Body of pancreas (tissue), 4 donors: ENCODE results near the gene RAB3GAP1. TPM values are rescaled to one million over a fixed set of nuclear protein-coding genes. Genes with fewer than 3 reads are reported as not detected.
"Not testable (repeated sequence)": the region's sequence is repeated elsewhere in the genome, so short reads cannot be mapped to it uniquely, and the experiment has no call there.

Source experiments
- ATAC-seq: fragments of 150-250 bp; one replicate; pipeline ENCODE4 v1.9.1; 2016
- DNase-seq, 4 donors: peaks; one replicate each; pipeline ENCODE4 v3.0.0-alpha.2; 2019
- H3K27ac ChIP-seq, 4 donors: fragments of 200-600 bp; sonication (generic); 1 replicate in 3 of 4; 2 replicates in 1 of 4; pipeline versions ENCODE4 v1.5.1 to v1.6.1; 2016 to 2019; ENCODE audit warnings: mild to moderate bottlenecking in 1 of 4, mixed read lengths in 1 of 4, moderate library complexity in 1 of 4
- H3K27me3 ChIP-seq, 2 donors: fragments of 200-600 bp; sonication (generic); one replicate each; pipeline ENCODE4 v1.6.0; 2016; ENCODE audit warnings: mild to moderate bottlenecking in 1 of 2
- H3K36me3 ChIP-seq, 2 donors: fragments of 200-600 bp; sonication (generic); replicated peaks in 1 of 2; 2 replicates each; pipeline ENCODE4 v1.5.1; 2016; ENCODE audit warnings: low read depth in 2 of 2; ENCODE audit not compliant: insufficient read depth in 1 of 2
- H3K4me1 ChIP-seq: fragments of 200-600 bp; sonication (generic); one replicate; pipeline ENCODE4 v1.6.0; 2016
- H3K4me3 ChIP-seq, 2 donors: fragments of 200-600 bp; sonication (generic); 1 replicate in 1 of 2; 2 replicates in 1 of 2; pipeline ENCODE4 v1.5.1; 2016 to 2019
- H3K9me3 ChIP-seq, 3 donors: fragments of 200-600 bp; sonication (generic); 1 replicate in 2 of 3; 2 replicates in 1 of 3; pipeline ENCODE4 v1.5.1; 2016
- POLR2A ChIP-seq, 3 donors: fragments of 450-650 bp; IDR thresholded peaks; one replicate each; pipeline ENCODE4 v1.6.1; 2016; ENCODE audit warnings: antibody characterized with exemption in 3 of 3, mild to moderate bottlenecking in 2 of 3
- WGBS, 2 donors: methylation state at CpG; one replicate each; pipeline ENCODE4 v1.1.5; 2017; 5-methylcytosine and 5-hydroxymethylcytosine counted together
- intact Hi-C: fragments of 100-400 bp; cut with DNase I; formaldehyde crosslinking; loops from one replicate; pipeline ENCODE4 v1.15.1; 2023
- total RNA-seq, 2 donors: library from RNA; depleted of rRNA; stranded (reverse); fragments of >200 nt; gene quantifications; one replicate each; pipeline ENCODE4 v1.1.0, GENCODE V29; 2016
- TF ChIP-seq, protein P1 (sequence below), 7 experiments: fragments of 450-650 bp in 4 of 7; fragments of 200-600 bp in 3 of 7; sonication (generic) in 3 of 7; IDR thresholded peaks; one replicate each; pipeline ENCODE4 v1.5.1; 2016 to 2019; ENCODE audit warnings: antibody characterized with exemption in 7 of 7

The RAB3GAP1 gene
- total RNA-seq, 2 donors from 2014 or later, result 29.3 to 39.2 TPM

DNA sequence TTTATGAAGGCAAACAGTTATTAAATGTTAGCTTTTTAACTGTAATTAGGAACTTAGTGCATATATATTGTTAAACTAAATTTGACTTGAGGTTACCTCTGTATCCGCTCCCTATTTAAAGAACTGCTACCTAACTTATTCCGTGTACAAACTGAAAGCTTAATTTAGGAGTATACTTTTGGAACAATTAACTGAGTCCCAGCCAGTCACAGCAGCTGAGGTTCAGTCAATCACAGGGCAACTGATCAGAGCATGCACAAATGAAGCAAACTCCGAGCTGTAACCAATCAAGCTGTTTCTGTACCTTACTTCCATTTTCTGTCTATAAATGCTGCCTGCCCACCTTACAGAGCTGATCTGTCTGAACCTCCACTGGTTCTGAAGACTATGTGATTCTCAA lies 61.2 kb downstream of the RAB3GAP1 start:
- Histone ChIP-seq H3K4me1 (no peaks in the 10 kb centered on the region), H3K36me3 (no peaks in the 10 kb centered on the region), H3K9me3 (no peaks in the 10 kb centered on the region), H3K27ac (no peak overlapping the region), H3K27me3 (no peaks in the 10 kb centered on the region), H3K4me3 (no peak overlapping the region)
- DNase-seq, result no peak
- TF ChIP-seq, protein P1, sequence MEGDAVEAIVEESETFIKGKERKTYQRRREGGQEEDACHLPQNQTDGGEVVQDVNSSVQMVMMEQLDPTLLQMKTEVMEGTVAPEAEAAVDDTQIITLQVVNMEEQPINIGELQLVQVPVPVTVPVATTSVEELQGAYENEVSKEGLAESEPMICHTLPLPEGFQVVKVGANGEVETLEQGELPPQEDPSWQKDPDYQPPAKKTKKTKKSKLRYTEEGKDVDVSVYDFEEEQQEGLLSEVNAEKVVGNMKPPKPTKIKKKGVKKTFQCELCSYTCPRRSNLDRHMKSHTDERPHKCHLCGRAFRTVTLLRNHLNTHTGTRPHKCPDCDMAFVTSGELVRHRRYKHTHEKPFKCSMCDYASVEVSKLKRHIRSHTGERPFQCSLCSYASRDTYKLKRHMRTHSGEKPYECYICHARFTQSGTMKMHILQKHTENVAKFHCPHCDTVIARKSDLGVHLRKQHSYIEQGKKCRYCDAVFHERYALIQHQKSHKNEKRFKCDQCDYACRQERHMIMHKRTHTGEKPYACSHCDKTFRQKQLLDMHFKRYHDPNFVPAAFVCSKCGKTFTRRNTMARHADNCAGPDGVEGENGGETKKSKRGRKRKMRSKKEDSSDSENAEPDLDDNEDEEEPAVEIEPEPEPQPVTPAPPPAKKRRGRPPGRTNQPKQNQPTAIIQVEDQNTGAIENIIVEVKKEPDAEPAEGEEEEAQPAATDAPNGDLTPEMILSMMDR (IDR thresholded peaks at IDR 0.05), result no peak
- TF ChIP-seq POLR2A (IDR thresholded peaks at IDR 0.05), result no peak
- intact Hi-C loops, result no loop called here
- ATAC-seq, result no peak
- WGBS, 2 donors, result 93 to 95% methylated on average over 3 of the region's 3 CpGs

DNA sequence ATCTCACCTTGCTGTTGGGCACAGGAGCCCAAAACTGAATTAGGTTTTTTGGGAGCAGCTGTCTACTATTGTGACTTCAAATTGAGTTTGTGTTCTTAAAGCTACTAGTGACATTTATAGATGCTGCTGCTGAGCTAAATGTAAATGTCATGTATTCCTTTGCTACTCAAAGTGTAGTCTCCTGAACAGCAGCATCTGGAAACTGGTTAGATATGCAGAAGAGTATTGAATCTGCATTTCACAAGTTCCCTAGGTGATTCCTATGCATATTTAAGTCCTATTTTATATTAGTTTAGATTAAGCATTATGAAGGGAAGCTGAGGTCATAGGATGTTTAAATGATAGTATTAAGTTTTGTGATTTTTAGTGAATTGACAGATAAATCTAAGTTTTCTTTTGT lies 67.5 kb downstream of the RAB3GAP1 start:
- intact Hi-C loops, result no loop called here
- DNase-seq, result no peak
- ATAC-seq, result no peak
- Histone ChIP-seq H3K36me3 (peaks cover 0 to 4% of the 10 kb centered on the region in 2 donors), H3K27ac (no peak overlapping the region), H3K9me3 (no peaks in the 10 kb centered on the region), H3K27me3 (no peaks in the 10 kb centered on the region), H3K4me1 (peaks cover 17% of the 10 kb centered on the region), H3K4me3 (no peak overlapping the region)
- TF ChIP-seq, protein P1 (IDR thresholded peaks at IDR 0.05), result no peak
- TF ChIP-seq POLR2A (IDR thresholded peaks at IDR 0.05), result no peak

DNA sequence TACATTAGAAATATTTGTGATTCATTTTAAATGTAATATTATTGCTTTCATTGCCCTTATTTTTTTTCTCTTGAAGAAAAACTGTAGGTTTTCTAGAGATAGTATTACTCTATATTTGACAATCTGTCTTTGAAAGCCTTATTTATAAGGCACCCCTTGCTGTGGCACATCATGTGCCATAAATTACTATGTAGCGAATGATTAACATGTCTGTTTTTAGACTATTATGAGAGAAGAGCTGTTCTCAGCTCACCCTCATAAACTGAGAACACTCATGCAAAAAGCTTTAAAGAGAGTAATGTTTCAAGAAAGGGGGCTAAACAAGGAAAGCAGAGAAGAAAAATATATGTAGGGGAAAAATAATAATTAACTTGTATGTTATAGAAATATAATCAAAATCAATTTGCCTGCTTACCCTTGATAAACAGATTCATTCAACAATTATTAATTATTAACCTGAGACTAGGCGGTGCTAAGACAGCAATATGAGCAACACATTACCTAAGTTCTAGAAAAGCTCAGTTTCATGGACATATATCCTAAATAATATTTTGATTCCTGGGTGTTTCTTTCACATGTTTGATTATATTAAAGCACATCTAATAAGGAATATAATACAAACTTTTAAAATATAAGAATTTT lies 69.0 kb downstream of the RAB3GAP1 start:
- H3K27ac ChIP-seq, result peak overlapping the region in 1 of 4 donors; percentile 14
- peaks cover 17% of the 10 kb centered on the region for H3K4me1 ChIP-seq
- DNase-seq, result no peak
- ATAC-seq, result peak; percentile 62
- 36 to 45% methylated on average over 2 of the region's 2 CpGs for WGBS, 2 donors
- H3K36me3 ChIP-seq, result peaks cover 0 to 4% of the 10 kb centered on the region in 2 donors
- no peak overlapping the region for H3K4me3 ChIP-seq
- no peaks in the 10 kb centered on the region for H3K9me3 ChIP-seq
- intact Hi-C loops, result no loop called here
- no peak for TF ChIP-seq POLR2A (IDR thresholded peaks at IDR 0.05)
- TF ChIP-seq, protein P1 (IDR thresholded peaks at IDR 0.05), result no peak
- no peaks in the 10 kb centered on the region for H3K27me3 ChIP-seq

DNA sequence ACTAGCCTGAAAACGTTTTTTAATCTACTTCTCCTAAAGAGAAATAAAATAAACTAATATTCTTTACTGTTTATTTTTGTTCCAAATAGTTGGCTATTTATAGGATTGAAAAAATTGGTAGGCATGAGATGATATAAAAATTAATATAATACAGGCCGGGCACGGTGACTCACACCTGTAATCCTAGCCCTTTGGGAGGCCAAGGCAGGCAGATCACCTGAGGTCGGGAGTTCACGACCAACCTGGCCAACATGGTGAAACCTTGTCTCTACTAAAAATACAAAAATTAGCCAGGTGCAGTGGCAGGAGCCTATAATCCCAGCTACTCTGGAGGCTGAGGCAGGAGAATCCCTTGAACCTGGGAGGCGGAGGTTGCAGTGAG lies 69.6 kb downstream of the RAB3GAP1 start:
- ATAC-seq, H3K27me3 ChIP-seq, H3K4me3 ChIP-seq, intact Hi-C loops, DNase-seq, H3K36me3 ChIP-seq, H3K9me3 ChIP-seq, H3K27ac ChIP-seq: not testable (repeated sequence)
- WGBS, 2 donors, result 83 to 87% methylated on average over 6 of the region's 6 CpGs
- H3K4me1 ChIP-seq, result peaks cover 17% of the 10 kb centered on the region

DNA sequence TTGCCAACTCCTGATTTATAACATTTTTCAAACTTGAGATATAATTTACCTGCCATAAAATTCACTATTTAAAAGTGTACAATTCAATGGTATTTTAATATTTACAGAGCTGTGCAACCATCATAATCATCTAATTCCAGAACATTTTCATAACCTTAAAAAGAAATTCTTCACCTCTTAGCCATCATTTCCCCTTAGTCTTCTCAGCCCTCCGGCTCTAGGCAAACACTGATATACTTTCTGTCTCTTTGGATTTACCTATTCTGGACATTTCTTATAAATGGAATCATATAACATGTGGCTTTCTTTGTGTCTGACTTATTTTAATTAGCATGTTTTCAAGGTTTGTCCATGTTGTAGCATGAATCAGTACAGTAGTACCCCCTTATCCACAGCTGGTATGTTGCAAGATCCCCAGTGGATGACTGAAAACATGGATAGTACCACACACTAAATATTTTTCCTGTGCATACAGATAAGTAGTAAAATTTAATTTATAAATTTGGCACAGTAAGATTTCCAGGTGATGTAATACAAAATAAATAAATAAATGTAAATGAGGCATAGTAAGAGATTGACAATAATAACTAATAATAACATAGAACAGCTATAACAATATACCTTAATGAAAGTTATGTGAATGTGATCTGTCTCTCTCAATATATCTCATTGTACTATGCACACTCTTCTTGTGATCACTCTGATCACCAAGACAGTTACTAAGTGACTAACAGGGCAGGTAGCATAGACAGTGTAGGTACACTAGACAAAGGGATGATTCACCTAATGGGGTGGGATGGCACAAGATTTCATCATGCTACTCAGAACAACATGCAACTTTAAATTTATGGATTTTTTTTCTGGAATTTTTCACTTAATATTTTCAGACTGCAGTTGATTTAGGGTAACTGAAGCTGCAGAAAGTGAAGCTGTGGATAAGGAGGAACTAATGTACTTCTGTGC lies 73.1 kb downstream of the RAB3GAP1 start:
- H3K4me1 ChIP-seq, result peaks cover 17% of the 10 kb centered on the region
- no peak overlapping the region for H3K4me3 ChIP-seq
- TF ChIP-seq POLR2A (IDR thresholded peaks at IDR 0.05), result no peak
- TF ChIP-seq, protein P1 (IDR thresholded peaks at IDR 0.05), result no peak
- ATAC-seq (no peak), DNase-seq (no peak)
- no peaks in the 10 kb centered on the region for H3K27me3 ChIP-seq
- H3K36me3 ChIP-seq, result peaks cover 0 to 11% of the 10 kb centered on the region in 2 donors
- intact Hi-C loops, result no loop called here
- no peak overlapping the region for H3K27ac ChIP-seq
- WGBS, 2 donors, result 95 to 100% methylated on average over 1 of the region's 1 CpG
- H3K9me3 ChIP-seq, result no peaks in the 10 kb centered on the region
